Measurements from ENCODE around the gene CRCP. TPM values are rescaled to one million over a fixed set of nuclear protein-coding genes. Genes with fewer than 3 reads are reported as not detected.
A peak's percentile ranks its signal among the peaks of the same experiment; 100 is the strongest.
"Not testable (repeated sequence)": the region's sequence is repeated elsewhere in the genome, so short reads cannot be mapped to it uniquely, and the experiment has no call there.

The CRCP gene
- total RNA-seq, 1 donor: 30.2 TPM

DNA sequence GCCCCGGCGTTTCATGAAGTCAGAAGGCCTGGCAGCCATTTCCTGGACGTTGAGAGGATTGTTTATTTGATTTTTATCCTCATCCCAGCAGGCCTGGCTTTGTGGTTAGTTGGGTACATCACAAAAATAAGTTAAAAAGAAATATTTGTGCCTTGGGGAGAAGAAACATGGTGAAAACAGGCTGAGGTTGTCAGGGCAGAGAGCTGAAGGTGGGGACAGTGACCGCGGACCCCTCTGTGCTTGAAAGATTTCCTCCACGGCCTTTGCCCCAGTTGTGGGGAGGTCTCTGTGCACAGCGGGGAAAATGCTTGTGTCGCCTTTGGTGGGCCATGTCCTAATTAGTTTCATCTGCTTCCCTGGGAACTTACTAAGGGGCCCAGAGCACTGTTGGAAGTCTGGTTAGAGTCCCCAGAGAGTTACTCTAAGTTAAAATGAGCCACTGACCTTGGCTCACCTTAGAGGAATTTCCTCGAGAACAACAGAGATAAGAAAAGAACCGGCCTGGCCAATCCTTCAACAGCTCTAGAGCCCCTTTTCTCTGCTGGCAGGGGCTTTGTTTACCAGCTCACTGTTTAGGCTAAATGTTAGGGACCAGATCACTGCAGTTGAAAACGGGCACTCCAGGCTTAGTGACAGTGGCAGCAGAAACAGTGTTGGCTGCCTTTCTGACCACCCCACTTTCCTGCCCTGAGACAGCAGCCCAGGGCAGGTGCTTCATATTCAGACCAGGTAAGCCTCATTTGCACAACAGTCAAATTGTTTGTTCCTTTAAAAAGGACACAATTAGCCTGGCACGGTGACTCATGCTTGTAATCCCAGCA is 37.9 kb downstream of the CRCP start:
- DNase-seq (ENCODE audit: low read depth in 2 of 3, low spot score in 2 of 3): no peak

DNA sequence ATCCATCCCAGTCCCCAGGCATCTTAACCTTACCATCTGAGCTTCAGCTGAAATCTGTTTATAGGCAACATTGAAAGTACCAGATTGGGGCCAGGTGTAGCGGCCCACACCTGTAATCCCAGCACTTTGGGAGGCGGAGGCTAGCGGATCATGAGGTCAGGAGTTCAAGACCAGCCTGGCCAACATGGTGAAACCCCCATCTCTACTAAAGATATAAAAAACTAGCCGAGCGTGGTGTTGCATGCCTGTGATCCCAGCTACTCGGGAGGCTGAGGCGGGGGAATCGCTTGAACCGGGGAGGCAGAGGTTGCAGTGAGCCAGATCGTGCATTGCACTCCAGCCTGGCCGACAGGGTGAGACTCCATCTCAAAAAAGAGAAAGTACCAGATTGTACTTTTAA is 39.0 kb downstream of the CRCP start:
- no peak for DNase-seq (ENCODE audit: low read depth in 2 of 3, low spot score in 2 of 3)

DNA sequence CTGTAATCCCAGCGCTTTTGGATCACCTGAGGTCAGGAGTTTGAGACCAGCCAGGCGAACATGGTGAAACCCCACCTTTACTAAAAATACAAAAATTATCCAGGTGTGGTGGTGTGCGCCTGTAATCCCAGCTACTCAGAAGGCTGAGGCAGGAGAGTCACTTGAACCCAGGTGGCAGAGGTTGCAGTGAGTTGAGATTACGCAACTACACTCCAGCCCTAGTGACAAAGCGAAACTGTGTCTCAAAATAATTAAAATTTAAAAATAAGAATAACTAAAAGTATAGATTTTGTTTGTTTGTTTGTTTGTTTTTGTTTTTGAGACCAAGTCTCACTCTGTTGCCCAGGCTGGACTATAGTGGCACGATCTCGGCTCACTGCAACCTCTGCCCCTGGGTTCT is 41.4 kb downstream of the CRCP start:
- not testable (repeated sequence) for DNase-seq (ENCODE audit: low read depth in 2 of 3, low spot score in 2 of 3)

DNA sequence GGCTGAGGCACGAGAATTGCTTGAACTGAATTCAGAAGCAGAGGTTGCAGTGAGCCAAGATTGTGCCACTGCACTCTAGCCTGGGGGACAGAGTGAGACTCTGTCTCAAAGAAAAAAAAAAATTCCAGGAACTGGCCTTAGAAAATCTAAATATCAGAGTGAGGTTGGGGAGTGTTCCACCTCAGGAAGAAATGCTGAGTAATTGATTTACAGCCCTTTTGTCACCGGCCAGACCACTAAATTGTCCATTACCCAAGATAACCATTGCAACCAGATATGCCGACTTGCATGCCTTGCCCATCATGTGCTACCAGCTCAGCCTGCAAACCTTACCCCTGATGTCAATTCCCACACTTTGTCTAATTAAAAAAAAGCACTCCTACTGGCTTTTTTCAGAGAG is 42.4 kb downstream of the CRCP start:
- peak in 1 of 3 donors; percentile 20 for DNase-seq (ENCODE audit: low read depth in 2 of 3, low spot score in 2 of 3)

DNA sequence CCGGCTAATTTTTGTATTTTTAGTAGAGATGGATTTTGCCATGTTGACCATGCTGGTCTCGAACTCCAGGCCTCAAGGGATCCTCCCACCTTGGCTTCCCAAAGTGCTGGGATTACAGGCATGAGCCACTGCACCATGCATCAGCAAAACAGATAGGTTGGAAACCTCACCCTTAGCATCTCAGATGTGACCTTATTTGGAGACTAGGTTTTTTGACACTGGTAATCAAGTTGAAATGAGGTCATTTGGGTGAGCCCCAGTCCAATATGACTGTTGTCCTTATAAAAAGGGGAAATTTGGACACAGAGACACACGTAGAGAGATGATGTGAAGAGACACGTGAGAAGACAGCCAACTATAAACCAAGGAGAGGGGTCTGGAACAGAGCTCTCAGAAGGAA is 48.0 kb downstream of the CRCP start:
- DNase-seq (ENCODE audit: low read depth in 2 of 3, low spot score in 2 of 3): no peak

DNA sequence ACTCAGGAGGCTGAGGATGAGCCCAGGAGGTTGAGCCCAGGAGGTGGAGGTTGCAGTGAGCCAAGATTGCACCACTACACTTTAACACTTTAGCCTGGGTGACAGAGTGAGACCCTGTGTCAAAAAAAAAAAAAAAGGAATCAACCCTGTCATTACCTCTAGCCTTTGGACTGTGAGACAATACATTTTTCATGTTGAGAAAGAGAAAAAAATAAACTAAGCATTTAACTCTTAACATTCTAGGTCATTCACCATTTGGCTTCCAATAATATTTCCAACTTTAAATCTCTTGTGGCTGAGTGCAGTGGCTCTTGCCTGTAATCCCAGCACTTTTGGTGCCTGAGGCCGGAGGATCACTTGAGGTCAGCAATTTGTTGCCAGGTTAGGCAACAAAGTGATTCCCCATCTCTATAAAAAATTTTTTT is 48.6 kb downstream of the CRCP start:
- no peak for DNase-seq (ENCODE audit: low read depth in 2 of 3, low spot score in 2 of 3)

DNA sequence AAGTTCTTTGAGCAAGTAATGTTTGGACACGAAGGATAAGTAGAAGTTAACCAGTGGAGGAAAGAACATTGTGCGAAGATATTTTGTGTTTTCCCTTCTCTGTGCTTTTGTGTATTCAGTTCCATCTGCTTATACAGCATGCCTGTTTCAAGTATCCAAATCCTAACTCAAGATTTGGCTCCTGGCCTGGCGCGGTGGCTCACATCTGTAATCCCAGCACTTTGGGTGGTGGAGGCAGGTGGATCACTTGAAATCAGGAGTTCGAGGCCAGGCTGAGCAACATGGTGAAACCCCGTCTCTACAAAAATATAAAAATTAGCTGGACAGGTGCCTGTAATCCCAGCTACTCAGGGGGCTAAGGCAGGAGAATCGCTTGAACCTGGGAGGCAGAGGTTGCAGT is 49.7 kb downstream of the CRCP start:
- no peak for DNase-seq (ENCODE audit: low read depth in 2 of 3, low spot score in 2 of 3)

DNA sequence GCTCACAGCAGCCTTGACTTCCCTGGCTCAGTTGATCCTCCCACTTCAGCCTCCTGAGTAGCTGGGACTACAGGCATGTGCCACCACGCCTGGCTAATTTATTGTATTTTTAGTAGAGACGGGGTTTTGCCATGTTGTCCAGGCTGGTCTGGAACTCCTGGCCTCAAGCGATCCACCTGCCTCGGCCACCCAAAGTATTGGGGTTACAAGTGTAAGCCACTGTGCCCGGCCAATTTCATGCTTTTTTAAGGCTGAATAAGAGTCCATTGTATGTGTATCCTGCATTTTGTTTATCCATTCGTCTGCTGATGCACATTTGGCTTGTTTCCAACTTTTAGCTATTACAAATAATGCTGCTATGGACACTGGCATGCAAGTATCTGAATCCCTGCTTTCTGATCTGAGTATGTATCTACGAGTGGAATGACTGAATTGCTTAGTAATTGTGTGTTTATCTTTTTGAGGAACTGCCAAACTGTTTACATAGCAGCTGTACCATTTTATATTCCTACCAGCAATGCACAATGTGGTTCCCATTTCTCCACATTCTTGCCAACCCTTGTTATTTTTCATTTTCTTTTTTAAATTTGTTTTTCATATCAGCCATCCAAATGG is 53.2 kb downstream of the CRCP start:
- DNase-seq (ENCODE audit: low read depth in 2 of 3, low spot score in 2 of 3): peak in 1 of 3 donors; percentile 29

DNA sequence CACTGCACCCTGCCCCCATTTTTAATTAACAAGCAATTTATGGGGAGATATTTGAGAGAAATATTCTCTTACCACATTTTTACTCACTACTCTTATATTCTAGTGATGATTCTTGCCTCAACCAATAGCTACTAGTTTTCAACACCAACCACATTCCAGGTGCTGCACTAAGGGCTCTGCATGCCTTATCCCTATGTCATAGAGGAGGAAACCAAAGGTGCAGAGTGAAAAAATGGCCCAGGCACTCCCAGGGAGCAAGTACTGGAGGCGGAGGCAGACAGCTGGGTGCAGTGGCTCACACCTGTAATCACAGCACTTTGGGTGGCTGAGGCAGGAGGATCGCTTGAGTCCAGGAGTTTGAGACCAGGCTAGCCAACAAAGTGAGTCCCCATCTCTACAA is 55.0 kb downstream of the CRCP start:
- DNase-seq (ENCODE audit: low read depth in 2 of 3, low spot score in 2 of 3): no peak

DNA sequence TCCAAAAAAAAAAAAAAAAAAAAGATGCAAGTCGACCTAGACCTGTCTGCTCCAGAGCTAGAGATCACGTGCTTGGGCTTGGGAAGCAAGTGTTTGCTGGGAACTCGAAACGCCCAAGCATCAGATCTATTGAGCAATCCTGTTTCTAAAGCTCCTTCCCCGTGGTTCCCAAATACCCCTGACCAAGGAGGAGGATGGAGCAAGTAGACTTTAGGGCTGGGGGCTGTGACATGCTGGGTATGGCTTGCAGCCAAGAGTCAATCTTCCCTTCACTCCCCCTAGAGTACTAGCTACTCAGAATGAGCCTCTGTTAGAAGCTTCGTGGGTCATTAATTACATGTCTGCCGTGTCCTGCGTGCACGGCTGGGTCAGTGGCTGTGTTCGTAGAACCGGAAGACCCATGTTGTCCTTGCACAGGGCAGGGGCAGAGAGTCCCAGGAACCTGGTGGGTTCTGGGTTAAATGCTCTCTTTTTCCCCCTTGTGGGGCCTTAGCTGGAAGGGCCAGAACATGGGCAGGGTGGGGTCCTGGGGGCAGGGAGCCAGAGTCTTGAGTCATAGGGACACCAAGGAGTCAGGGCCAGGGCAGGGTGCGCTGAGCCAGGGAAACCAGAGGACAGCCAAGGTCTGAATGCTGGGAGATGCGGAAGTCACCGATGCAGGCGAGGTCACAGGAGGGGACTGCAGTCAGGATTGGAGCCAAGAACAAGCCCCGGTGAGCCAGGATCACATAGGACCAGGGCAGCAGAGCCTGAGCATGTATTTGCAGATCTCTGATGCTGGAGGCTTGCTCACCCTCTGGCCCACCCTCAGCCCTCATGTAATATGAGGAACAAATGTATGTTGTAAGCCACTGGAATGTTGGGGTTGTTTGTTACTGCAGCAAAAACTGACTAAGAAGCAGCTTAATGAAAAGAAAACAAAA is 55.9 kb downstream of the CRCP start:
- DNase-seq (ENCODE audit: low read depth in 2 of 3, low spot score in 2 of 3): no peak

DNA sequence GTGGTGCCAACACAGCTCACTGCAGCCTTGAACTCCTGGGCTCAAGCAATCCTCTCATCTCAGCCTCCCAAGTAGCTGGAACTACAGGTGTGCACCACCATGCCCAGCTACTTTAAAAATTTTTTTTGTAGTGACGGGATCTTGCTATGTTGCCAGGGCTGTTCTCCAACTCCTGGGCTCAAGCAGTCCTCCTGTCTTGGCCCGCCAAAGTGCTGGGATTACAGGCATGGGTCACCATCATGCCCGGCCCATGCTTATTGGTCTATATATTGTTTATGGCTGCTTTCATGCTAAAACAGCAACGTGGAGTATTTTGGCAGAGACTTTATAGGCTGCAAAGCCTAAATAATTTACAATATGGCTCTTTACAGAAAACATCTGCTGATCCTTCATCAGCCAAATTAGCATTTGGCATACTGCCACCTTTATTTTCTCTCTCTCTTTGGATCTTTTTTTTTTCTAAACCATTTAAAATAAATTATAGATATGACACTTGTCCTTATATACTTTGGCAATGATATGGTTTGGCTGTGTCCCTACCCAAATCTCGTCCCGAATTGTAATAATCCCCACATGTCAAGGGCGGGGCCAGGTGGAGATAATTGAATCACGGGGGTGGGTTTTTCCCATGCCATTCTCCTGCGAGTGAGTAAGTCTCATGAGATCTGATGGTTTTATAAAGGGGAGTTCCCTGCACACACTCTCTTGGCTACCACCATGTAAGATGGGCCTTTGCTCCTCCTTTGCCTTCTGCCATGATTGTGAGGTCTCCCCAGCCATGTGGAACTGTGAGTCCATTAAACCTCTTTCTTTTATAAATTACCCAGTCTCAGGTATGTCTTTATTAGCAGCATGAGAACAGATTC is 58.1 kb downstream of the CRCP start:
- not testable (repeated sequence) for DNase-seq (ENCODE audit: low read depth in 2 of 3, low spot score in 2 of 3)

DNA sequence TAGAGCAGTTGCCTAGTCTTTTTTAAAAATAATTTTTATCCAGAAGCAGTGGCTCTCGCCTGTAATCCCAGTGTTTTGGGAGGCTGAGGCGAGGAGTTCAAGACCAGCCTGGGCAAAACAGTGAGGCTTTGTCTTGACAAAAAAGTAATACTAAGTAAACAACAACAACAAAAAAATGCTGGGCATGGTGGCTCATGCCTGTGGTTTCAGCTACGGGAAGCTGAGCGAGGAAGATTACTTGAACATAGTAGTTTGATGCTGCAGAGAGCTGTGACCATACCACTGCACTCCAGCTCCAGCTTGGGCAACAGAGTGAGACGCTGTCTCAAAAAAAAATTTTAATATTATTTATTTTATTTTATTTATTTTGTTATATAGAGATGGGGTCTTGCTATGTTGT is 59.2 kb downstream of the CRCP start:
- DNase-seq (ENCODE audit: low read depth in 2 of 3, low spot score in 2 of 3): no peak

DNA sequence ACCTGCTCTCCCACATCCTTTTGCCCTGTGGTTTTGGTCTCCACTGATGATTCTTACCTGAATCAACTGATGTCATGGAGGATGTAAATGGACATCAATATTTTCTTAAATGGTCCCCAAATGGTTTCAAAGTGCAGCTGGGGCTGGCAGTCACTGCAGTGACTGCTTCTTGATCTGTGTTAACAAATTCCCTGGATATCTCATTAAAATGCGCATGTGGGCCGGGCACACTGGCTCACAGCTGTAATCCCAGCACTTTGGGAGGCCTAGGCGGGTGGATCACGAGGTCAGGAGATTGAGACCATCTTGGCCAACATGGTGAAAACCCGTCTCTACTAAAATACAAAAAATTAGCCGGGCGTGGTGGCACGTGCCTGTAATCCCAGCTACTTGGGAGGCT is 60.4 kb downstream of the CRCP start:
- not testable (repeated sequence) for DNase-seq (ENCODE audit: low read depth in 2 of 3, low spot score in 2 of 3)

DNA sequence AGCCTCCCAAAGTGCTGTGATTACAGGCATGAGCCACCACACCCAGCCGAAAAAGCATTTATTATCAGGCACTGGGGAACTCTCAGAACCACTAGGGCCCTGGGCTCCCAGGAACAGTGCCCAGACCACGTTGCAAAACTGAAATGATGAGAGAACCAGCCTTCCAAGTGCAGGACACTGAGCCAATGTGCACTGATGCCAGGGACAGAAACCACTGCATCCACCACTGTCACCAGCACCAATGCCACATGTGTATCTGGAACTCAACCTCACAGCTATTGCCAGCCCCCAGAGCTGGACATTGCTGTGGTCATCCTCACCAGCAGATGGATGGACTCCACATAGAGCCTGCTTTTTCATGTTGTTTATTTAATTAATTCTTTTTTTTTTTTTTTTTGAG is 62.3 kb downstream of the CRCP start:
- no peak for DNase-seq (ENCODE audit: low read depth in 2 of 3, low spot score in 2 of 3)

DNA sequence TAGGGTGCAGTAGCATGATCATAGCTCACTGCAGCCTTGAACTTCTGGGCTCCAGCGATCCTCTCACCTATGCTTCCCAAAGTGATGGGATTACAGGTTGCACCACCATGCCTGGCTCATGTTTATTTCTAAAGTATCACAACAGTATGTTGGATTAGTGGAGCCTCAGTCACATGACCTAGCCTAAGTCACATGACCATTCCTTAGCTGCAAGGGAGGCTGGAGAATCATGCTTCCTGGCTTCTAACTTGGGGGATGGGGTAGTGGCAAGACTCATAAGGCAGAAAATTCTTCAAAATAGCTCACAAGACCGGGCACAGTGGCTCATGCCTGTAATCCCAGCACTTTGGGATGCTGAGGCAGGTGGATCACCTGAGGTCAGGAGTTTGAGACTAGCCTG is 63.6 kb downstream of the CRCP start:
- no peak for DNase-seq (ENCODE audit: low read depth in 2 of 3, low spot score in 2 of 3)

DNA sequence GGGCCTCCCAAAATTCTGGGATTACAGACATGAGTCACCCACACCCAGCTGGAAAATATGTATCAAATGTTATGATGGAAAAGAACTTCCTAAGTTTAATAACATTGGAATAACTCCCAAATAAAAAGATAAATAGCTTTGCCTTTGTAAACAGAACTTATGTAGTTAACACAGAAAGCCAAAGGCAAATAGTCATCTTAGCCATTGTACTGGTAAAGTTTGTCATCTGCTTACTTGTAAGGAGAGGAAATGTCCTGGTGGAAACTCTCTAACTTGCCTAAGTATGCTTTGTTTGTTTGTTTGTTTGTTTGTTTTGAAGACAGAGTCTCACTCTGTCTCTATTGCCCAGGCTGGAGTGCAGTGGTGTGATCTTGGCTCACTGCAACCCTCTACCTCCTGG is 66.7 kb downstream of the CRCP start:
- DNase-seq (ENCODE audit: low read depth in 2 of 3, low spot score in 2 of 3): no peak

DNA sequence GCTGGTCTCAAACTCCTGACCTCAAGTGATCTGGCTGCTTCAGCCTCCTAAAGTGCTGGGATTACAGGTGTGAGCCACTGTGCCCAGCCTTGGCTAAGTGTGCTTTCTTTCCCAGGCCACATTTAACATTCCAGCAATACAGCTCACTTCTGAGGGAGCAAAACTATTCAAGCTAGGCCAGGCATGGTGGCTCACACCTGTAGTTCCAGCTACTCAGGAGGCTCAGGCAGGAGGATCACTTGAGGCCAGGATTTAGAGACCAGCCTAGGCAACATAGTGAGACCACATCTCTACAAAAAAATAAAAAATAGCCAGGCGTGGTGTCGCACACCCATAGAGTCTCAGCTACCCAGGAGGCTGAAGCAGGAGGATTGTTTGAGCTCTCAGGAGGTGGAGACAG is 67.2 kb downstream of the CRCP start:
- DNase-seq (ENCODE audit: low read depth in 2 of 3, low spot score in 2 of 3): no peak

DNA sequence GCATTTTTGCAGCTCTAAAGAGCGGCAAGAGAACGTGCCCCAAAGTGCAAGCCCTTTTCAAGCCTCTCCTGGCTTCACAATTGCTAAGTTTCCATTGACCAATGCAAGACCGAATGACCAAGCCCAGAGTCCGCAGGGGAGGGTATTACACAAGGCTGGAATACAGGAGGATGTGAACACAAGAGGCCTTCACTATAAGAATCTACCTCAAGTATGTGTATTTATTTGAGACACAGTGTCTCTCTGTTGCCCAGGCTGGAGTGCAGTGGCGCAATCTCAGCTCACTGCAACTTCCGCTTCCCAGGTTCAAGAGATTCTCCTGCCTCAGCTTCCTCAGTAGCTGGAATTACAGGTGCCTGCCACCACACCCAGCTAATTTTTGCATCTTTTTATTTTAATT is 68.3 kb downstream of the CRCP start:
- no peak for DNase-seq (ENCODE audit: low read depth in 2 of 3, low spot score in 2 of 3)

DNA sequence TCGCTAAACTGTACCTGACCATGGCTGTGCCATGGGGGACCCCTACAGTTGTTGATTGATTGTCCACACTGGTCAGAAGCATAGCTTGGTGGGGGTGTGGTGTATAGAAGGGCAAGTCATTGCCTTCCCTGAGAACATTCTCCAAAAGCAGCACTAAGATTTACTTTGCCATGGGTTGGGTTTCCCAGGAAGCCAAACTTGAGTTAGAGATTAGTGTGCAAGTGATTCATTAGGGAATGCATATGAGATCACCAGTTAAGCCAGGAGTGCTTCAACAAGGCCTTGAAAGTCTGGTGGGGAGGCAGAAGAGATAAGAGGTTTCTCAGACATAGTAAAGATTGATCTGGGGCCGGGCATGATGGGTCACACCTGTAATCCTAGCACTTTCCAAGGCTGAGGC is 69.1 kb downstream of the CRCP start:
- no peak for DNase-seq (ENCODE audit: low read depth in 2 of 3, low spot score in 2 of 3)

DNA sequence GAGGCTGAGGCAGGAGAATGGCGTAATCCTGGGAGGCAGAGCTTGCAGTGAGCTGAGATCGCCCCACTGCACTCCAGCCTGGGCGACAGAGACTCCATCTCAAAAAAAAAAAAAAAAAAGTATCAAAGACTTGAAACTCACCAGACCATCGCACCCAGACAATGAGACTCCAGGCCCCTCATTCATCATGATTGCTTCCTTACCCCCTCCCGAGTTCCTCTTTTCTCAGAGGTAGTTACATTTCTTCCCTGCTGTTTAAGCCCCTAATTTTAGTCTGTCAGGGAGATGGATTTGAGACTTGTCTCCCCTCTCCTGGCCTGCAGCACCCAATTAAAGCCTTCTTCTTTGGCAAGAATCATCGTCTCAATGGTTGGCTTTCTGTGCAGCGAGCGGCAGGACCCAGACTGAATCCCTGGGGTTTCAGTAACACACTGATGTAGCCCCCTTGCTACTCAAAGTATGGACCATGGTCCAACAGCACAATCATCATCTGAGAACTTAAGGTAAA is 71.1 kb downstream of the CRCP start:
- no peak for DNase-seq (ENCODE audit: low read depth in 2 of 3, low spot score in 2 of 3)

Measured in hematopoietic multipotent progenitor cell (in vitro differentiated cells).